NCI-H748 (cell line): ENCODE results near the gene PDE4D.

Experiments used
- DNase-seq: peaks from one replicate; lab custom pipeline; 2025; ENCODE audit not compliant: unreplicated experiment; lab: John Stamatoyannopoulos, UW

Gene PDE4D

DNA sequence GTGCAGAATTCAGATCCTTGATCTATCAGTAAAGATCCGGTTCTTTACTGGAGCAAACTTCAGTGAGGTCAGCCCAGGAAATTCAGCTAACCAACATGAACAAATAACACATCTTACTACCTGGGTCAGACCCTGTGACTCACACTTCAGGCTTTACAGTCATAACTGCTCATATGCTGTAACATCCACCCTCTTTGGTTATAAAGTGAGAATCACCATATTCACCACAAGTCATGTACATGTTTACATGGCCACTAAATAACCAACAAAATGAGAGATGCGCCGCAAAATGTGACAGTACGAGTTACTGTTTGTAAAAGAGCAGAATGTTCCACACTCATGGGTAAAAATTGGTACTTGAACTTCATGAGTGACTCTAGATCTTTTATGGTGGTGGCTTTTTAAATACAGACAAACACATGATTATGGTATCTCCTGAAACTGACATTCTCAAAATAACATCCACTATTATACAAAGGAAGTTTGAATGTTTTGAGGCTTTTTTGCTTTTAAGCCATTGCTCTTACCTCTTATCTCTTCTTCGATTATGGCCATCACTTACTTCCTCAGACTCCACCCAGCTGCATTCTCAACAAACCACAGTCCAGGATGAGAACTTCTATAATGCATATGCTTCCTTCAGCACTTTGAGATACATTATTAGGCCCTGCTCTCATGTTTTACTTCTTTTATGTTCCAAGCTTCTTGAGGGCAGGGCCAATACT, 794.1 kb downstream of the PDE4D start:
- DNase-seq: no peak

DNA sequence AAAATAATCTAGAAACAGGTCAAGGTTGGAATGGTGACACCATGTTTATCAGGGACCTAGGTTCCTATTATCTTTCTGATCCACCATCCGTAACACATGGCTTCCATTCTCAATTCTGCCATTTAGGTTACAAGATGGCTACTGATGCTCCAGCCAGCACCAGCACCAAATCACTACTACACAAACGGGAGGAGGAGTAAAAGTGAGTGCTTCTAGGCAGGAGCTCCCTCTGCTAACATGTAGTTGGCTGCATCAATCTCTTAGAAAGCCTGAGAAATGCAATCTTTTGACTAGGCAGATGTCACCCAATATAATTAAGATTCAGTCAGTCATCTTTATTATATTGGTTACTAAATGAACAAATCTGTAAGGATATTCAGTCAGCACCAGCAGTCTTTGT, 794.8 kb downstream of the PDE4D start:
- no peak for DNase-seq

DNA sequence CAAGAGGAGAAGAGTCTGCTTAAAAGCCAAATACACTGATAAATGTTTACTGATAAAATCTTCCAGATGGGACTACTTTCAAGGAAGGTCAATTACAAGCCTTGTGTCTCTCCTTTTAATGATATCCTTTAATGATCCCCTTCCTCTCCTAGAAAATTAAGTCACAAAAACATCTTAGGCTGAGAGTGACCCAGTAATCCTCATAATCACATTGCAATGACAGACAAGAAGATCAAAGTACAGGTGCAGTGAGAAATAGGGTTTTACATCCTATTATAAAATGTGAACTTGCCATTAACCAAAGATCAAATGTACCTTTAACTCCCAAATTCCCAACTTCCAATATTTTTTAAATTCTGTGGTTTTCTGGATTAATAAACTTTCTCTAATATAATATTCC, 795.8 kb downstream of the PDE4D start:
- no peak for DNase-seq

DNA sequence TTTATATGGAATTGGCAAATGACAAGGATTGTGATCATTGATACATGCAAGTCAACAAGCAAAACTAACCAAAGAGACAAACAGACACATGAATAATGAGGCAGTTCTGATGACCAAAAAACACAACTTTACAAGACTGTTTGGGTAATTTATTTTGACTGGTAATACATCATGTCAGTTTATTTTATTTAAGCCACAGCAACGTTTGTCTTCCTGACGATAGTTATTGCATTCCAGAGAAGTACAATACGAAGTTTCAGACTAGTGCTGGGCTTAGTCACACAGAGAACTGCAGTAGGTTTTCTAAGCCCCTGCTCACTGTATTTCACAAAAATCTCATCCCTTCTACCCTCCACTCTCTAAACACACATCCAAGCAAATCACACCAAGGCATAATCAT, 796.4 kb downstream of the PDE4D start:
- DNase-seq: no peak

DNA sequence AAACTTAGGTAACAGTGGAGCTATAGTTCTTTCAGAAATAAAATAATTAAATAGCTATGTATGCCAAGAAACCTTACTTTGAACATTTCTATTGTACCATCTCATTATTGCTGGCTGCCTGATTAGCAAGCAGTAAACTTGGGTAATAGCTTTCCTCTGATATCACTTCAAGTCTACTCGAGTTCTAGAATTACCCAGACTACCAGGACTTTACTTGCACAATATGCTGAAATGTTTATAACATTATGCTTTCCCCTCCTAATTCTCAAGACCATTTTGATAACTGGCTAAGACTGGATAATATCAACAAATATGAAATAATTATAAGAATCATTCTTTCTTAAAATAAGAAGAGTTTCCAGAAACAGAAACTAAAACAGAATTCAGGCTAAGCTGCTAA, 798.0 kb downstream of the PDE4D start:
- DNase-seq: no peak

DNA sequence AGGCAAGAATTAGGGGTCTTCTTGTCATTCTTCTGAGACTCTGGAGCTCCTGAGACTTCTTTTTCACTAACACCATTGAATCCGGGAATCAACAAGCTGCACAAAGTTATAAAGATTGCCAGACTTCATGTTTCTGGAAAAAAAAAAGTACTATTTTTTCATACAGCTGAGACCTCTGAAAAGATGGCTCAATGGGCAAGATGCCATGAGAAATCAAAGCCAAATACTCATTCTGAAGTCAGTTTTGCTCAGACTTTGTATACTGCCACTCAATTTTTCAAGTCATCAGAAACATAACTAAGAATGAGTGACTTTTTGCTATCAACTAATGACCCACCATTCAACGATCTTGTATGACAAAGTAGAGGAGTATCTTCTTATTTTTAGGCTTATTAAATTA, 798.7 kb downstream of the PDE4D start:
- DNase-seq: no peak

DNA sequence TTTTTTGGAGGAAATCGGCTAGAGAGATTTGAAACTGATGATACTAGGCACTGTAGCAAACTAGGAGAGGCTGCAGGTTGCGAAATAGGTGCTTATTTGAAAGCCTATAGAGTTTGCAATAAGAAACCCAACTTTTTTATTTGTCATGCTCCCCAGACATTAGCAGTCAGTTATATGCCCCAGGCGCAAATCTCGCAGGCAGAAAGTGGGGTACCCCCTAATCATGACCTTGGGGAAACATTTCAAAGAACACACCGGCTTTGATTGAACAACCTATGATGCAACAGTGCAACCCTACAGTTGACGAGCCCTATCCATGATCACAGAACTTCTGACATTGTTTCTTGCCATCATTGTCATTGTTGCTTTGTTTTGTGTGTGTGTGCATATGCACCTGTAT, 800.2 kb downstream of the PDE4D start:
- no peak for DNase-seq

DNA sequence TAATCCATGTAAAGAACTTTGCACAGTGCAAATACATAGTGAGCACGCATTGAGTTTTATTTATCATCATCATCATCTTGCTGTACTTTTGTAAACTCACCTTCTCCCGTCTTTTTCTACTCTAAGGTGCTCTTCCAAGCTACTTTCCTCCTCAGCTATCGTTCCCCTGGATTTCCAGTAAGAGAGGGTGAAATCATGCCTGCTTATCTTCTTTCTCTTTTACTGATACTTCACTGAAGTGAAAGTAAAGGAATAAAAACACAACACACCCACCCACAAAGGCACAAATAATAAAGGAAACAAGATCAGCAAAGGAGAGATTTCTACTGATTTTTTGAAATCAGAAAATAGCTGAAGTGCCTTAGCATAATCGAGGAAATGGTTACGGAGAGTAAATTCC, 800.8 kb downstream of the PDE4D start:
- DNase-seq: no peak

DNA sequence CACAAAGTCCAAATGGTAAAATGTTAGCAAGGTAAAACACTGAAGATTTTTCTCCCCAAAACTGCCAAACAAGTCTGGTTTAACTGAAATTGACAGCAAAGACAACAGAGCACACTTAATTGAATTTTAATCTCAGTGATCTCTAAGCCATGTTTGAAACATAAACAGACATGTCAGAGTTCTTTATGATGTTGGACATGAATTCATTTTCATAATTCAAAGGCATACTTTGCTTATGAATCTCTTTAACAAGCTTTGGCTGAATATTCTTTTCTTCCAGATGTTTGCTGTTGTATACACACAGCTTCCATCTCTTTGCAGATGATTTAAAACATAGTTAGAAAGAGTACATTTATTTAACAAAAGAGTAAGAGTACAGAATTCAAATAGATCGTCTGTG, 801.6 kb downstream of the PDE4D start:
- no peak for DNase-seq

DNA sequence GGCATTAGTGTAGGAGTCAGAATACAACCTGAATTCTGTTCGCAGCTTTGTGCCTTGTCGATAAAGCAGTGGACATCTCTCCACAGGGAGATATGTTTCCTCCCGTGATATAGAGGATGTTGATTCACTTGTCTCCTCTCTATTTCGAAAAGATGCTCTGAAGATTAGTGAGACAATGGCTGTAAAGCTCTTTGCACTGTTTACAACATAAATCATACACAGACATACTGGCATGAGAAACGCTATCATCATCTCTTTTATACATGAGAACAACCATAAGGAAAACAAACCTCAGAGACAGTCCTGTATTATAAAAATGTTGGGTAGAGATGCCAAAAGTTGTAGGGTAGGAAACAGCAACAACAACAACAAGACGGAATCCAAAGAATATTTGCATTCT, 803.2 kb downstream of the PDE4D start:
- no peak for DNase-seq

DNA sequence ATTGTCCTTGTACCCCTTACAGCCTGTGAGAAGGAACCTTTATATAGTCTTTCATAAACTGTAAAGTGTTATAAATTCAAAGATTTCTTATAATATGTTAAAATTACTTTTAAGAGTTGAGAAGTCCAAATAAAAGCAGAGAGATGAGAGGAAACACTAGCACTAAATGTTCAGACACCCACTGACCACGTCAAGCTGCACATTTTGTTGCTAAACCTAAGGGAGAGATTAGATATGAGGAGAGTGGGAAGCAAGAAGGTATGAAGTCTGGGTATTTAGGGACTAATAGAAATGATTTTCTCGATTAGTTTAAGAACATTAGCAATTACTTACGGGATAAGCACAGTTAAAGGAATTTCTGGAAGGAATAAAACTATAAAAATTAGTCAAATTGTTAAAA, 803.8 kb downstream of the PDE4D start:
- DNase-seq: no peak

DNA sequence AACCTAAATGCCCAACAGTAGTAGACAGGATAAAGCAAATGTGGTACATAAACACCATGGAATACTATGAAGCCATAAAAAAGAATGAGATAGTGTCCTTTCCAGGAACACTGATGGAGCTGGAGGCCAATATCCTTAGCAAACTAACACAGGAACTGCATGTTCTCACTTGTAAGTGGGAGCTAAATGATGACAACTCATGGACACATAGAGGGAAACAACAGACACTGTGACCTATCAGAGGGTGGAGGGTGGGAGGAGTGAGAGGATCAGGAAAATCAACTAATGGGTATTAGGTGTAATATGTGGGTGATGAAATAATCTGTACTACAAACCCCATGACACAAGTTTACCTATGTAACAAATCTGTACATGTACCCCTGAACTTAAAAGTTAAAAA, 805.0 kb downstream of the PDE4D start:
- DNase-seq: no peak

DNA sequence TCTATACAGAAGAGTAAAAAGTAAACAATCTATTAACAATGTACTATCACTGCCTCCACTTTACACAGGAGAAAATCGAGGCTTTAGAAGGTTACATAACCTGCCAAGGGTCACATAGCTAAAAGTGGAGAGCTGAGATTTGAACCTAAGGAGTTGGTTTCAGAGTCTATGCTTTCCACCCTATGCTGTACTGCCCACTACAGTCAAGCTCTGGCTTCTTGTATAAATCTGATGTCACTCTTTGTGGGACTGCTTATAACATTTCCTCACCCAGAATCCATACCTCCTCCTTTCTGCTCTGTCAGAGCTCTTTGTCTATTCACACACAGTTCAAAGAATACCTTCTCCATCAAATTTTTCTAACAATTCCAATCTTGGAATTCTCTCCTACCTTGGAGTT, 807.5 kb downstream of the PDE4D start:
- DNase-seq: no peak

DNA sequence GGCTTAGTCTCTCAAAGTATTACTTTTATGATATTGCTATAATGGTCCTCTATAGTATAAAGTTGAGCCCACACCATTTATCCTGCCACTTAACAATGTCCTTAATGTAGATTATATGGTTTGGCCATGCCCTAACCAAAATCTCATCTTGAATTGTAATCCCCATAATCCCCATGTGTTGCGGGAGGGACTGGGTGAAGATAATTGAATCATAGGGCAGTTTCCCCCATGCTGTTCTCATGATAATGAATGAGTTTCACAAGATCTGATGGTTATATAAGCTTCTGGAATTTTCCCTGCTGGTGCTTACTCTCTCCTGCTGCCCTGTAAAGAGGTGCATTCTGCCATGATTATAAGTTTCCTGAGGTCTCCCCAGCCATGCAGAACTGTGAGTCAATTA, 811.8 kb downstream of the PDE4D start:
- no peak for DNase-seq

DNA sequence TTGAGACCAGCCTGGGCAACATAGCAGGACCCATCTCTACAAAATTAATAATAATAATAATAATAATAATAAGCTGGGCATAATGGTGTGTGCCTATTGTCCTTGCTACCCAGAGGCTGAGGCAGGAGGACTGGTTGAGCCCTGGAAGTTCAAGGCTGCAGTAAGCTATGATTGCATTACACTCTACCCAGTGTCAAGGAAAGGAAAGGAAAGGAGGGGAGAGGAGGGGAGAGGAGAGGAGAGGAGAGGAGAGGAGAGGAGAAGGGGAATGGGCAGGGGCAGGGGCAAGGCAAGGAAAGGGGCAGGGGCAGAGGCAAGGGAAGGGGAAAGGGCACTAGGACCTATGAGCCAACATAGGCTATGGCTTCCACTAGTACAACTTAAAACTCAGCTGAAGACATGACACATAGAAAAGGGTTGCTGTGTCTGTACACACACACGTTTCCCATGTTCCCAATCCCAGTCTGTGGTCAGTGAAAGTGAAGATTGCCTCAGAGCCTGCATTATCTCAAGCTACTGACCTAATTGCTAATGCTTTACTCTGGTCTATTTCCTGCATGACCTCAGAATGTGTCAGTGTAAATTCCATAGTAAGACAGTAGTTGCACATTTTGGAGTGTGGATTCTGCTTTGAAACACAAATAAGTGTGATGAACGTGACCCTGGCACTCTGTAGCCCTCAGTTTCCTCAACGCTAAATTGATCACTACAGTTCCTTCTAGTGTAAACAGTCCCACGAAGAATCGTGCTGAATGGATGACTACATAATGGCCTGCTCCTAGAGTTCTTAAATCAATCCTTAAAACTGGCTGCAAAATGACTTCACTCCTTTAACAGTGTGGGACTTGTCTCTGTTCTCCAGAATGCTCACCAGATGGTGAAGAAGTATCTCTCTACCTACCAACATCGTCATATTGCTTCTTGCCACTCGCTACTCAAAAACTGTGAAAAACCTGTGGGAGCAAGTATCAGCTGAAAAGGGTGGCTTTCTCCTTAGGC, 813.6 kb downstream of the PDE4D start:
- no peak for DNase-seq

DNA sequence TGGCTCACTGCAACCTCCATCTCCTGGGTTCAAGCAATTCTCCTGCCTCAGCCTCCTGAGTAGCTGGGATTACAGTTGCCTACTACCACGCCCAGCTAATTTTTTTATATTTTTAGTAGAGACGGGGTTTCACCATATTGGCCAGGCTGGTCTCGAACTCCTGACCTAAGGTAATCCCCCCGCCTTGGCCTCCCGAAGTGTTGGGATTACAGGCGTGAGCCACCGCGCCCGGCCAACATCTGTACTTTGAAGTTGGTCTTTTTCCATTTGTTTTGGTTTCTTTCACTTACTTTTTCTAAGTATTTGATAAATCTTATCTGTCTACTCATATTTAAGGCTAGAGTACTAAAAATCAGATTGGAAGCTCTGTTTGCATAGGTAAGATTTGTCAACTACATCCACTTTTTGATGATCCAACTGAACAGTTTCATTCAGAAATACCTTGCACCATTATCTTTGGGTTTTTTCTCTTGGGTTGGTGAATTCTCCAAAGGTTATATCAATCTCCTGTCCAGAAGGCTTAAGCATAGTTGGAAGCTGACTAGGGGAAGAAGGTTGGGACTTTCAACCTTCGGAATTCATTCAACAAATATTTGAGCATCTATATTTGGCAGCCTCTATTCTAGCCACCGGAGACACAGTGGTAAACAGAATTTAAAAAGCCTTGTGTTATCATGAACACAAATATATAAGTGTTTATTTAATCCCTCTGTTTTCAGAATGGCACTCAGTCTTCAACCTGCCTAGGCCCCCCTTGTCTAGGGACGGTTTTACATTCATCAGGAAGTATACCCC, 821.6 kb downstream of the PDE4D start:
- no peak for DNase-seq

DNA sequence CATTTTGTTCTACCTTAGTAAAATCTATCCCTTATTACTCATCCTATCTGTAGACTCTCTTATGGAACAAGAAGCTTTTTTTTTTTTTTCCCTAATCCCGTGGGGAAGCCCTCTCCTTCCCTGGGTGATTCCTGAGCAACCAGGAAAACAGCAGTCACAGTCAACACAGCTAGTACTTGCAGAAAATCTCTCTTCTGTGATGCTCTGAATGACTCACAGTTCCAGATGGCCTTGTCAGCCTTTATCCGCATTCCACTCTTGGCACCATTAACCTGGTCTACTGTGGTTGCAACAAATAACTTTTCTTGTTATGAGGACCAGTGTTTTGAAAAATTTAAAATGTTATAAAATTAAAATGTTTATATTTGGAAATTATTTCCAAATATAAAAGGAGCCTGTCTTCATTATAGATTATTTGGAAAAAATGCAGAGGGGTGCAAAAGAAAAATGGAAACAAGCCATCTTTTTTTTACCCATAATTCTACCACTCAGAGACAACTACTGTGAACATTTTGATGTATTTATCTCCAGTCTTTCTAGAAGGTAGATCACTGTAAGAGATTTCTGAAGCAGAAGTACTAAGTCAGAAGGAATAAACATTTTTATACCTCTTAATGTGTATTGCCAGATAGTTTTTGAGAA, 824.0 kb downstream of the PDE4D start:
- no peak for DNase-seq

DNA sequence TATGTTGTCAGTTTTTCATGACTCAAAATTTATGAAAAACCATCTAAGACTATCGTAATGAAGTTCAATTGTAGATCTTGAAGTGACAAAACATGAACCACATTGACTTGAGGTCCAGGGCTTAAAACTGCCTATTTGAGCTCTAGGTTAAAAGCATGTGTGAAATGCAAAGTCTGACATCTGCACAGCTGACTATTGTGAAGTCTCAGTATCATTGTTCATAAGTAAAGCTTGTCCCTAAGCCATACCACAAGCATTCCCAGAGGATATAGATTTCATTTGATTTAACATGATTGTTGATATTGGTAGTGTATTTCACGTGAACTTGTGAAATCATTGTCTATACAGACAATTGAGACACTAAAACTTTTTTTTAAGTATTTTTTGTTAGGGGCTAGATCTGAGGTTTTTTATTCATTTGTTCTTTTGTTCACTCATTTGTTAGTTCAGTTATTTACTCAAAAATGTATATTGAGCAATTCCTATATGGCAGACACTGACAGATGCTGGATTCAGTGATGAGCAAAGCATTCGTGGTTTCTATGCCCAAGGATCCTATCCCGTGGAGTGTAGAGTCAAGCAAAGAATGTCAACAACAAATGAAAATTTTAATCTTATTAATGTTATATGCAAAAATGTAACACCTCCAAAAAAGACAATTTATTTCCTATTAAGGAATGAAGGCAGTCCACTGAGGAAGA, 825.4 kb downstream of the PDE4D start:
- no peak for DNase-seq

DNA sequence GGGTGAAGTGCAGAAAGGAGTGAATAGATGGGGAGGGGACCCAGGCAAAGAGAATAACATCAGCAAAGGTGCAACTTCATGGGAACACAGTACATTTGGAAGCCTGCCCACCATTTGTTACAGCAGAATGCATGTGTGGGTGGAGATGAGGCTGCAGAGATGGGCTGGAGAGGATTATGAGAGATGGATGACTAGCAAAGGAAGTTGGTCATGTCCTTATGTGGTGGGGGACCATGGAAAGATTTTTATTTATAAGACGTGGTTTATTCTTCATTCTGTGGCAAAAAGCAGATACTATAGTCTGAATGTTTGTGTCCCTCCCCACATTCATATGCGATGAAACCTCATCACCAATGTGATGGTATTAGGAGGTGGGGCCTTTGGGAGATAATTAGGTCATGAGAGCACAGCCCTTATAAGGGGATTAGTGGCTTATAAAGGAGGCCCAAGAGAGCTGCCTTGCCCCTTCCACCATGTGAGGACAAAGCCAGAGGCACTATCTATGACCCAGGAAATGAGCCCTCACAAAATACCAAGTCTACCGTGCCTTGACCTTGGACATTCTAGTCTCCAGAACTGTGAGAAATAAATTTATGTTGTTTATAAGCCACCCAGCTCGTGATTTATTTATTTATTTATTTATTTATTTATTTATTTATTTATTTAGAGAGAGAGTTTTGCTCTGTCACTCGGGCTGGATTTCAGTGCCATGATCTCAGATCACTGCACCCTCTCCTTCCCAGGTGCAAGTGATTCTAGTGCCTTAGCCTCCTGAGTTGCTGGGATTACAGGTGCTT, 827.0 kb downstream of the PDE4D start:
- DNase-seq: no peak

DNA sequence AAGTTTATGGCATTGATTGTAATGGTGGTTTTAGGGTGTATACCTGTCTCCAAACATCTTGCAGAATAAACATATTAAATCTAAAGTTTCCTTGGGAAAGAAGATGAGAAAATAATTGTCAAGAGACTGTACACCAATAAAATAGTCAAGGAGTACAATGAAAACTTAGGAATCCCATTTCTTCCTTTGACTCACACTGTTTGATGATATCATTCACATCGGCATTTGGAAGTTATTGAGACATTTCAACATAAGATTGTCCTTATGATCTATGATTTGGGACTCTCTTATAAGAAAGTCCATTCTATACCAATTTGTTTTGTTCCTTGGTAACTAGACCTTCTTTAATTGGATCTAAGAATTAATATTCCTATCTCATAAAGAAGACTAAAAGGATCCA, 828.0 kb downstream of the PDE4D start:
- no peak for DNase-seq
